GM12875 (cell line): ENCODE data around the gene ANKS1B.

Experiments
- H3K4me3 ChIP-seq: one replicate; pipeline ENCODE4 v1.5.1; 2011; ENCODE audit warnings: low read depth, low read length, control low read depth
- CTCF ChIP-seq: IDR thresholded peaks from 2 replicates; pipeline ENCODE4 v1.5.1; 2011; ENCODE audit warnings: low read depth, mild to moderate bottlenecking, control low read depth, inconsistent platforms, low read length, moderate library complexity, borderline replicate concordance; ENCODE audit not compliant: insufficient read depth

The ANKS1B gene

DNA sequence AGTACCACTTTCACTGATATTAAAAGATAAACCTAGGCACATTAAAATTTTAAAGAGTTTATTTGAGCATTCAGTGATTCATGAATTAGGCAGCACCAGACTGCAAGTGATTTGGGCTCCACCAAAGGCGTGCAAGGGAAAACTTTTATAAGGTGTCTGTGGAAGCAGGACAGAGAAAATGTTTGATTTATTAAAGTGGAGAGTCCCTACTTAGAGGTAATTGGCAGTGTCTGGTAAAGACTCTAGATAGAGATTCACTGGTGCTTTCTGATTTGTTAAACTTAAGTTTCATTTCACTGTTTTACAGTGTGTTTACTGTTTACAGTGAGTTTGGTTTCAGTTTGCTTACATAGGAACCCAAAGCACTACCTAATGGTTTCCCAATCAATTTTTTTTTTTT is 72.8 kb downstream of the ANKS1B start:
- H3K4me3 ChIP-seq, result no peak overlapping the region
- no peak for TF ChIP-seq CTCF

GRCh38 chr12:99911081-99911480 is 73.7 kb downstream of the ANKS1B start:
- H3K4me3 ChIP-seq, result no peak overlapping the region
- no peak for TF ChIP-seq CTCF

GRCh38 chr12:99910342-99910741 is 74.4 kb downstream of the ANKS1B start:
- TF ChIP-seq CTCF, result no peak
- H3K4me3 ChIP-seq, result no peak overlapping the region

GRCh38 chr12:99906786-99907579 is 77.8 kb downstream of the ANKS1B start:
- no peak overlapping the region for H3K4me3 ChIP-seq
- TF ChIP-seq CTCF, result no peak

DNA sequence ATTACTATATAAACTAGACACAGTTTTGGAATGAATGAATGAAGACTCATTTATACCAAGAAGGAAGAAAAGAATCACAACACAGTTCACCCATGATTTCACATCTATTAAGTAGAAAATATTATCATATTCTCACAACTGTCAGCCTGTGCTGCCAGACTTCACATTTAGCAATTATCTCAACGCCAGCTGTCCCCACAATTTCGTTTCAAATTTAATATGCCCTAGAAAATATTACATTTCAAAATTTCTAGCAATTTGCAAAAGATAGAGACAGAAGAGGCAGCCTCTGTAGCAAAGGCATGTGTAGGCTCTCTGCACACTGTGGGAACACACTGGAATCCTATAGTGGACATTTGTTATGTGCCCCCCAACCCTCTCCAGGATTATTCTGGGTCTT is 83.6 kb downstream of the ANKS1B start:
- no peak overlapping the region for H3K4me3 ChIP-seq
- TF ChIP-seq CTCF, result no peak

- H3K4me3 ChIP-seq, result no peak overlapping the region
- TF ChIP-seq CTCF, result no peak
Observed at GRCh38 chr12:99898645-99899044, 86.1 kb downstream of the ANKS1B start.

DNA sequence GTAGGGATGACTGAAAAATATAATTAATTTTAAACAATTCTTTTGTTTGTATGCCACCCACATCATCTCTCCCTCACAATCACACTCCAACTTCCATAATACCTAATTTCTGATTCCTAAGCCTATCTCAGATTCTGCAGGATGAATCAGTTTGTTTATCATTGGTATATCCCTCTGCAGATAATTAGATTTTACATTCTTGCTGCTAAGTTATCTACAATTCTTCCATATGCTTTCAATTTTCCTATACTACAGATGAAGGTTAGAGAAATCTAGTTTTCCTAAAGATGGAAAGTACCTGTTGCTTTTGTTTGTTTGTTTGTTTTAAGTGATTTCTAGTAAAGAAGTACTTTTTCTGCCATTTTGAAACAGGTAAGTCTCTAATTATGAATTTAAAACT is 105.3 kb downstream of the ANKS1B start:
- TF ChIP-seq CTCF, result no peak
- H3K4me3 ChIP-seq, result no peak overlapping the region
